Common myeloid progenitor, CD34-positive (primary cell): Measurements from ENCODE around the gene TXNL4A.

Experiments
- CTCF ChIA-PET: fragments of 350-600 bp; sonication (Branson Sonifier 250); formaldehyde crosslinking; loops from one replicate; lab custom pipeline; 2021; ENCODE audit warnings: antibody characterized with exemption; lab: Charles Lee
- POLR2A ChIA-PET: fragments of 350-600 bp; sonication (Branson Sonifier 250); formaldehyde crosslinking; loops from one replicate; lab custom pipeline; 2021; ENCODE audit warnings: antibody characterized with exemption; lab: Charles Lee
- DNase-seq, 3 donors: peaks; one replicate each; pipeline versions ENCODE4 v3.0.0 to v3.0.0-alpha.2; 2013
- H3K27ac ChIP-seq, 2 experiments: 1 replicate in 1 of 2; 2 replicates in 1 of 2; pipeline ENCODE4 v1.7.0; 2013; ENCODE audit warnings: inconsistent platforms in 2 of 2, low read length in 2 of 2, mild to moderate bottlenecking in 2 of 2, low read depth in 1 of 2, moderate library complexity in 1 of 2; ENCODE audit not compliant: severe bottlenecking in 2 of 2, insufficient read depth in 1 of 2, poor library complexity in 1 of 2
- H3K27me3 ChIP-seq, 5 experiments: replicated peaks in 2 of 5; 1 replicate in 3 of 5; 2 replicates in 2 of 5; pipeline versions ENCODE4 v1.6.1 to v1.7.0; 2013; ENCODE audit warnings: low read length in 4 of 5, mild to moderate bottlenecking in 2 of 5, moderate library complexity in 2 of 5, inconsistent platforms in 1 of 5; ENCODE audit not compliant: insufficient read depth in 5 of 5, control insufficient read depth in 4 of 5
- H3K36me3 ChIP-seq, 4 experiments: 1 replicate in 2 of 4; 2 replicates in 2 of 4; pipeline versions ENCODE4 v1.6.1 to v1.7.0; 2013; ENCODE audit warnings: low read length in 3 of 4, control low read depth in 1 of 4, mild to moderate bottlenecking in 1 of 4; ENCODE audit not compliant: control insufficient read depth in 4 of 4, insufficient read depth in 4 of 4
- H3K4me1 ChIP-seq, 4 experiments: 1 replicate in 3 of 4; 2 replicates in 1 of 4; pipeline versions ENCODE4 v1.6.1 to v1.7.1; 2013; ENCODE audit warnings: low read length in 3 of 4, mild to moderate bottlenecking in 3 of 4, control low read depth in 1 of 4, inconsistent platforms in 1 of 4, moderate library complexity in 1 of 4; ENCODE audit not compliant: control insufficient read depth in 4 of 4, insufficient read depth in 4 of 4; ENCODE audit errors: control extremely low read depth in 1 of 4
- H3K4me3 ChIP-seq, 7 experiments: 1 replicate in 4 of 7; 2 replicates in 3 of 7; pipeline versions ENCODE4 v1.5.1 to v1.7.0; 2013; ENCODE audit warnings: mild to moderate bottlenecking in 7 of 7, low read length in 6 of 7, moderate library complexity in 6 of 7, inconsistent platforms in 2 of 7, low read depth in 2 of 7, control low read depth in 1 of 7; ENCODE audit not compliant: insufficient read depth in 4 of 7, control insufficient read depth in 1 of 7; ENCODE audit errors: extremely low read depth in 1 of 7
- H3K9me3 ChIP-seq, 5 experiments: 1 replicate in 4 of 5; 2 replicates in 1 of 5; pipeline versions ENCODE4 v1.6.1 to v1.7.1; 2013; ENCODE audit warnings: low read length in 4 of 5, mild to moderate bottlenecking in 2 of 5, inconsistent platforms in 1 of 5, low read depth in 1 of 5, moderate library complexity in 1 of 5; ENCODE audit not compliant: control insufficient read depth in 4 of 5, insufficient read depth in 2 of 5; ENCODE audit errors: control extremely low read depth in 1 of 5
- WGBS: methylation state at CpG from one replicate; pipeline ENCODE4 v1.1.5; 2013; ENCODE audit not compliant: insufficient coverage; 5-methylcytosine and 5-hydroxymethylcytosine counted together

Gene TXNL4A

DNA sequence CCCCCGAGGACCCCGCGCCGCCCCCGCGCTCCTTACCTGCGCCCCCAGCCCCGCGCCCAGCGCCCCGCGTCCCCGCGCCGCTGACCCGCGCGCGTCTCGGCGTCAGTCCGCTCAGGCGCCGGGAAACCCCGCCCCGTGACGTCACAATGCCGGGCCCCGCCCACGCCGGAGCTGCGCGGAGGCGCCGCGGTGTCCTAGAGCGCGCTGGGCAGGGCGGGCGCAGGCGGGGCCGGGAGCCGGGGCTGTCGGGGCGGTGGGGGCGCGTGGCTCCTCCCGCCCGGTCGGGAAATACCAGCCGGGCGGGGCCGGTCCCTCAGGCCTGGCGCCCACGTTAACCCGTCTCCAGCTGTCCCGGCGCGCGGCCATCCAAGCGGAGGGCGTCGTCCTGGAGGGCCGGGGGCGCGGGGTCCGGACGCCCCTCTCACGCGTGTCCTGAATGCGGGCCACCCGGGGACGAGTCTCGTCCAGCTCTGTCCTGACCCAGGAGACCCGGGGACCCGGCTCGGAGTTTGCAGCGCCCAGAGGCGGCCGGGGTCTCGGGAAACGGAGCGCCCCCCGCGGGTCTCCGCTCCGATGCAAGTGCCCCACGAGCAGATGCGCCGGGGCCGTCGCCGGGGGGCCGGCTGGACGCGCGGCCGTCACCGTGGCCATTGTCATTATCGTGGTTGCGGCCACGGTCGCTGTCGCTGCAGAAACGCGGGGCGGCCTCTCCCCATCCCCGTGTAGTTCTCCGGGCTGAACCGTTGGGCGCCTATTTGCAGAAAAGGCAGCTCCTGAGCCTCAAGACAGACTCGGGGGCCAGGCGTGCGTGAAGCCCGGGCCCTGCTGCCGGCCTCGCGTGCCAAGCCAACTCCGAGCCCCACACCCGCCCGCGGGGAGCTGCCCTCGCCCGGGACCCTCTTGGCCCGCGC, 36.6 kb downstream of the TXNL4A start, which contains the start of gene SLC66A2:
SLC66A2 (minus strand) TSS at position 109 of the 911 bp plus-strand sequence. CDS start 727 bp downstream, outside the sequence.
- Histone ChIP-seq H3K27me3 (peaks cover 0 to 6% (median 3%) of the 10 kb centered on the region in 5 experiments), H3K4me3 (peak within 1 kb of the TSS; percentile 40 to 93 (median 77)), H3K36me3 (peaks cover 0 to 22% (median 6%) of the 10 kb centered on the region in 4 experiments), H3K4me1 (peaks cover 8 to 32% (median 28%) of the 10 kb centered on the region in 4 experiments), H3K27ac (peak within 1 kb of the TSS; percentile 55 to 73), H3K9me3 (no peaks in the 10 kb centered on the region)
- peak; percentile 75 to 87 (median 86) for DNase-seq
- CTCF ChIA-PET = interaction anchor here (0.7 to 2.6 kb wide), 4 partner anchors 10 to 34 kb away, joined by 3 to 9 read pairs (median 5); no protein-coding TSS in a partner anchor
- POLR2A ChIA-PET = interaction anchor here (0.6 to 1.7 kb wide), 4 partner anchors 10 to 273 kb away, joined by 3 to 5 read pairs (median 3); partner anchors contain the start of genes HSBP1L1 and KCNG2
- under 1% methylated on average over 97 of the region's 126 CpGs for WGBS

DNA sequence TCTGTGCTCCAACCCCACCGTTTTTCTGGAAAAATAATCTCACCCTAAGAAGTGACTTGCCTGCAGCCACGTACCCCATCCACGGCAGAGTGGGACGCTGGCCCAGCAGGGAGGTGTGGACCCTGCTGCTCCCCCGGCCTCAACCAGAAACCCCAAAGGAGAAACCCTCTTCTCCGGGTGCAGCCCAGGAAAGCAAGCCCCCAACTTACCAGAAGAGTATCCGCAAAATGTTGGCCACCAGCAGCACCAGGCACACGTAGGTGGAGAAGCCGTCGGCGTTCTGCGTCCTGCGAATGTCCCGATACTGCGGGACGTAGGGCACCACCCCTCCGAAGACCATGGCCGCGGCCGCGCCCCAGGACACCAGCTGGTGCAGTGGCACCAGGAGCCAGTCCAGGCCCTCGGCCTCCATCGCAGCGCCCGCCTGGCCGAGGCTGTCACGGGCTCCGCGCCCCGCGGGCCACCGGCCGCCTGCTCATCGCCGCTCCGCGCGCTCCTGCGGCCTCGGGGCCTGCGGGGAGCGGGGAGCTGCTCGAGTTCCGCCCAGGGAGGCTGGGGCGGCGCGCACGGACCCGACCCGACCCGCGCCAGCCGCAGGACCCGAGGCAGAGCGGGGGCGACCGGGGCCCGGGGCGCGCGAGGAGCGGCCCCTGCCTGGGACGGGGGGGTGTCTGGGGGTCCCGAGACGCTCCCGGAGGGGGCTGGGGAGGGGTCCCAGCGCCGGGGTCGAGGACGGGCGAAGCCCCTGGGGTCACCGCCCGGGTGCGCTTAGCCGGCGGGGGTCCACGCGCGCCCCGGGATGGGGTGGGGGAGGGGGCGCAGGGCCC, 37.6 kb downstream of the TXNL4A start:
- H3K27me3 ChIP-seq = peaks cover 0 to 6% (median 3%) of the 10 kb centered on the region in 5 experiments
- CTCF ChIA-PET = interaction anchor here (1.6 to 2.6 kb wide), 3 partner anchors 11 to 32 kb away, joined by 3 to 9 read pairs (median 5); no protein-coding TSS in a partner anchor
- WGBS = 6% methylated on average over 34 of the region's 81 CpGs
- H3K4me1 ChIP-seq = peaks cover 8 to 32% (median 31%) of the 10 kb centered on the region in 4 experiments
- H3K4me3 ChIP-seq = peak overlapping the region; percentile 40 to 93 (median 77)
- POLR2A ChIA-PET = interaction anchor here (0.6 to 1.7 kb wide), 4 partner anchors 11 to 272 kb away, joined by 3 to 5 read pairs (median 3); partner anchors contain the start of genes HSBP1L1 and KCNG2
- H3K27ac ChIP-seq = peak overlapping the region; percentile 55 to 73
- H3K9me3 ChIP-seq = no peaks in the 10 kb centered on the region
- DNase-seq = peak in 1 of 3 donors; percentile 51
- H3K36me3 ChIP-seq = peaks cover 2 to 26% (median 9%) of the 10 kb centered on the region in 4 experiments

DNA sequence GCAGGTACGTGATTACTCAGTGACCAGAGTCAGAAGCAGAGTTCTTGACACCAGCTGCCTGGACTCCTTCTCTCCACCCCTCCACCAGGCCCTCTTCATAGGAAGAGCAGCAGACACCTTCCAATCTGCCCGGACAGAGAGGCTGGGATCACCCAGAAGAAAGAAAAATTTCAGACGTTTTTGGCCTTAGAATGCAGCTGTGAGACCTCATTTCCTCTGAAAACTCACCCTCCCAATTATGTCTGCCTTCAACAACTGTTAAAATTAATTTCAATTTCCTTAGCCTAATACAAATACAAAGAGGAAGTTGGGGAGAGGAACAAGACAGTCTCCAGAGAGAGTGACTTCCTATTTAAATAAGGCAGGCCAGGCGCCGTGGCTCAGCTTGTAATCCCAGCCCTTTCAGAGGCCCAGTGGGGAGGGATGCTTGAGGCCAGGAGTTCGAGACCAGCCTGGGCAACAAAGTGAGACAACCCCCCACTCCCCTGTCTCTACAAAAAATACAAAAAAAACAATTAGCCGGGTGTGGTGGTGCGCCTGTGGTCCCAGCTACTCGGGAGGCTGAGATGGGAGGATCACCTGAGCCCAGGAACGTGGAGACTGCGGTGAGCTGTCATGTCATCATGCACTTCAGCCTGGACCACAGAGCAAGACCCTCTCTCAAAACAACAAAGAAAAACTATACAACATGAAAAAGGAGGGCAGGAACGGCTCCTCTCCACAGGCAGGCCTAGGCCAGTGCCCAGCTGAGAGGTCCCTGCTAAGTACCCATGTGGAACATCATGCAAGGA, 38.5 kb downstream of the TXNL4A start:
- WGBS = 35% methylated on average over 7 of the region's 12 CpGs
- CTCF ChIA-PET = interaction anchor here (2.6 kb wide), 1 partner anchor 11 kb away, joined by 9 read pairs; no protein-coding TSS in a partner anchor
- H3K27ac ChIP-seq = peak overlapping the region; percentile 55 to 73
- no peaks in the 10 kb centered on the region for H3K9me3 ChIP-seq
- POLR2A ChIA-PET = interaction anchor here (0.7 kb wide), 1 partner anchor 44 kb away, joined by 7 read pairs; no protein-coding TSS in a partner anchor
- peak; percentile 70 to 92 (median 89) for DNase-seq
- peaks cover 2 to 32% (median 9%) of the 10 kb centered on the region in 4 experiments for H3K36me3 ChIP-seq
- peaks cover 8 to 40% (median 35%) of the 10 kb centered on the region in 4 experiments for H3K4me1 ChIP-seq
- peaks cover 0 to 6% (median 3%) of the 10 kb centered on the region in 5 experiments for H3K27me3 ChIP-seq
- H3K4me3 ChIP-seq = peak overlapping the region; percentile 40 to 93 (median 77)

DNA sequence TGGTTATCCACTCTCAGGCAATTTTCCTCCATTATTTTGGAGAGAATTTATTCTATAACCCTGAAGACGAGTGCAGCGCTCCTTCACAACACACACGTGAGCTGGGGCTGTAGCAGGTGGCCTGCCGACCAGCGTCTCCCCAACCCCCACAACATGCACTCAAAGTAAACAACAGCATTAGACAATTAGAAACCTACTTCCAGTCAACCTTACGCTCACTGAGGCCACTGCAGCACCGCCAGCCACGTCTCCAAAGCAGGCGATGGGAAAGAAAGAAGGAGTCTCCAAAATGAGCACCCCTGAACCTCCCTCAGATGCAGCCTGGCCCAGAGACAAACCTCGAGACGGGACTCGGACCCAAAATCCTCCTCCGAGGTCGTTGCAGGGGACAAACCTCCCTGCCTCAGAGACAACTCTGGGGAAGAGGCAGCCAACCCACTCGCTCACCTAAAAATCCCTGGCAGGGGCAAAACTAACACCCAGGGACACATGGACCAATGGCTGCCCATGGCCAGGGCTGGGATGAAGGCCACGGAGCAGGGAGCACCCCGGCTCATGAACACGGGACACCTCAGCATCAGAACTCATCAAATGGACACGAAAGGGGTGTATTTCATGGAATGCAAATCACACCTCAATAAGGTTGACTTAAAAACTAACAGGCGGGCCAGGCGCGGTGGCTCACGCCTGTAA, 39.5 kb downstream of the TXNL4A start:
- Histone ChIP-seq H3K27me3 (peaks cover 0 to 6% (median 3%) of the 10 kb centered on the region in 5 experiments), H3K4me1 (peaks cover 8 to 47% (median 39%) of the 10 kb centered on the region in 4 experiments), H3K9me3 (no peaks in the 10 kb centered on the region), H3K36me3 (peaks cover 2 to 38% (median 9%) of the 10 kb centered on the region in 4 experiments), H3K4me3 (peak overlapping the region in 3 of 7 experiments; percentile 11 to 93 (median 74)), H3K27ac (peak overlapping the region in 1 of 2 experiments; percentile 73)
- DNase-seq = no peak
- POLR2A ChIA-PET = no interaction called here
- WGBS = 89% methylated on average over 23 of the region's 23 CpGs
- CTCF ChIA-PET = interaction anchor here (1.0 to 2.6 kb wide), 4 partner anchors 9 to 157 kb away, joined by 3 to 9 read pairs (median 4); no protein-coding TSS in a partner anchor

DNA sequence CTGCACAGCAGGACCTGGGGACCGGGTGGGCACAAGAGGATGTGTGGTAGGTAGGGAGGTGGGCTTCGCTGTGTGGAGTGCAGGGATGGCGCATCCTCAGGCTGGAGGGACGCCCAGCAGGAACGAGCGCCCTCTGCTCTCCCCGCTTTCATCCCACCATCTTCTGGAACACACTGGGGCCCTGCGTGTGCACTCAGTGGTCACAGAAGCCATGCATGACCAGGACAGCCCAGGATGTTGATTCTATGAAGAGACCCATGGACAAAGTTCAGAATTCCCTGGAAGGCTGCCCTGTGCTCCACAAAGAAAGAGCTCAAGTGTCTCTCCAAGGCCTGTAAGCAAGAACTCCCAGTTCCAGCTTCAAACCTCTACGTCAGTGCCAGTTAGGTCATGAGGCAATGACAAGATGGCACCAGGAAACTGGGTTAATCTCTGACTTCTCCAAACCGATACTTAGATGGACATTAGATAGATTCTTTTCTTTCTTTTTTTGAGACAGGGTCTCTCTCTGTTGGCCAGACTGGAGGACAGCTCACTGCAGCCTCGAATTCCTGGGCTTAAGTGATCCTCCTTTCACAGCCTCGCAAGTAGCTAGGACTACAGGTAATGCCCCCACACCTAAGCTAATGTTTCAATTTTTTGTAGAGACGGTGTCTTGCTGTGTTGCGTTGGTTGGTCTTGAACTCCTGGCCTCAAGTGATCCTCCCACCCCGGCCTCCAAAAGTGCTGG, 40.3 kb downstream of the TXNL4A start:
- CTCF ChIA-PET = interaction anchor here (0.9 to 1.3 kb wide), 4 partner anchors 8 to 156 kb away, joined by 3 to 6 read pairs (median 3); no protein-coding TSS in a partner anchor
- Histone ChIP-seq H3K36me3 (peaks cover 3 to 46% (median 13%) of the 10 kb centered on the region in 4 experiments), H3K4me1 (peaks cover 8 to 51% (median 41%) of the 10 kb centered on the region in 4 experiments), H3K4me3 (no peak overlapping the region), H3K27me3 (peaks cover 0 to 3% (median 2%) of the 10 kb centered on the region in 5 experiments), H3K27ac (no peak overlapping the region), H3K9me3 (no peaks in the 10 kb centered on the region)
- over 99% methylated on average over 13 of the region's 15 CpGs for WGBS
- DNase-seq = no peak
- POLR2A ChIA-PET = no interaction called here
